A549 treated with ZK216348 at 1 μM for 4 hours (cell line): Measurements from ENCODE around the gene RBM4. TPM values are rescaled to one million over a fixed set of nuclear protein-coding genes. Genes with fewer than 3 reads are reported as not detected.

Experiments used
- total RNA-seq: library from RNA; stranded (reverse); fragments of 200-300 nt; extraction: Qiagen RNA extraction; gene quantifications from 5 replicates; pipeline ENCODE4 v1.2.3, GENCODE V29; 2022; ENCODE audit warnings: low read depth

RBM4 gene, protein sequence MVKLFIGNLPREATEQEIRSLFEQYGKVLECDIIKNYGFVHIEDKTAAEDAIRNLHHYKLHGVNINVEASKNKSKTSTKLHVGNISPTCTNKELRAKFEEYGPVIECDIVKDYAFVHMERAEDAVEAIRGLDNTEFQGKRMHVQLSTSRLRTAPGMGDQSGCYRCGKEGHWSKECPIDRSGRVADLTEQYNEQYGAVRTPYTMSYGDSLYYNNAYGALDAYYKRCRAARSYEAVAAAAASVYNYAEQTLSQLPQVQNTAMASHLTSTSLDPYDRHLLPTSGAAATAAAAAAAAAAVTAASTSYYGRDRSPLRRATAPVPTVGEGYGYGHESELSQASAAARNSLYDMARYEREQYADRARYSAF
- total RNA-seq = 132 to 155 TPM (median 137 TPM) in 5 replicates

DNA sequence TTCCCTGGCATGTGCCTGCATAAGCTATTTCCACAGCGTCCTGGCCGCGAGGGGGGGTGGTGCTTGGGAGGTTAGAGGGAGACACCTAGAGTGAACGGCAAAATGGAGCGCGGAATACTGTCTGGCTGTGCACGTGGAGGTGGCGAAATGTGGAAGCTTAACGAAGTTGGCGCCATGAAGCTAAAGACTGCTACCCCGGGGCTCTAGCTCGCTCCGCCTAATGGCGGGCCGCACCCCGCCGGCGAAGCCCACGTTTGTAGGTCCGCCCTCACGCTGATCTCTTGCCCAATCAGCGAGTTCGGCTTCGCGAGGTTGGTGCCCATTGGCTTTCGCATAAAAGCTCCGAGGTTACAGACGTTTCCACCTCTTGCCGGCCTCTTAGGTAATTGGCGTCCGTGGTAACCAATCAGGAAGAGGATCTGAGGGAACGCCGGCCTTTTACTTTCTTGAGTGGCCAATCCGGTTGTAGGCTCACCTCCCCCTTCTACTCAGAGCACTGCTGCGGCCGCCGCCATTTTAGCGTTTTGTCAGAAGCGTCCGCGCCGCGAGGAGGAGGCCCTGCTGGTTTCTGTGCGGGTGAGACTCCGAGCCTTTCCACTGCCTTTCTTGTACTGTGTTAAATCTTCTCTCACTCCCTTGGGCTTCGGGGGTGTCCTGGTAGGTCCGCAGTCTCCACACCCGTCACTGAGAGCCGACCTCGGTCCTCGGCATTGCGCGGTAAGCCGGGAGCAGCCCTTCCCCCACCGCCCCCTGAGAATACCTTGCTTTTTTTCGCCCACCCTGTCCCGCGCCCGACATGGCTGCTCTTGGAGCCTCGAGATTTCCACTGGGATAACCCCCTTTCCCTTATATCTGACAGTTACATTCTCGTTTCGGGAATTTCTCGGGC is at the start of gene RBM4:
Gene RBM4, plus strand, starts transcription at position 527 of the 889 bp plus-strand sequence. CDS start 1,009 bp downstream, outside the sequence.

DNA sequence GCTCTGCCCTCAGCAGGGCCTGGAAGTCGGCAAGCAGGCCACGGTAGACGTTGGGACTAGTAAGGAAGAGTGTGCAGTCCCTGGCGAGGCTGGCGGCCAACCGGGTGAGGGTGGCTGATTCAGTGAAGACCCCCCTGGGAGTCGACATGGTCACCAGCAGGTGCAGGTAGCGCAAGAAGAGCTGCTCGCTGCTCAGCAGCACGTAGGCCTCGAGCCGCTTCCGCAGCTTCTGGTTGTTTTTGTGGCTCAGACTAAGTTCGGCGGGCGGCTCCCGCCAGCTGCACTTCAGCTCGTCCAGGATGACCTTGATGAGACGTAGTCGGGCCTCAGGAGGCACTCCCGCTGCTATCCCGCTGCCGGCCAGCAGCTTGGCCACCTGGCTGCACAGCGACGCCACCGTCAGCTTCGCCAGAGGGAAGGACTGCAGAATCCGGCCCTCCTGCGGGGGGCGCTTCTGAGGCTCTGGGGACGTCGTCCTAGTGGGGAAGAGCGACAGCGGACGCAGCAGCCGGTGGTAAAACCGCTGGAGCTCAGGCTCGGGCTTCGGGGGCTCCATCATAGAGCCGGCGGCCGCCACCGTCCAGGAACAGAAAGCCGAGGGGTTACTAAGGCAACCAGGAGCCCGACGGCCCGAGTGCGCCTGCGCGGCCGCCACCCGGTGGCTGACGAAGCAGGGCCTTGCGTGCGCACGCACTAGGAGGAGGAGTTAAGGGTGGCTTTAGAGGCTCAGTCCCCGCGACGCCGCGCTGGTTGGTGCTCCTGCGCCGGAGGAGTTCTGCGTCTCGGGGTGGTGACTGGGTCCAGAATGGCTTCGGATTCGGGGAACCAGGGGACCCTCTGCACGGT is 45.8 kb upstream of the RBM4 start, which contains the start of the genes CCDC87 and CCS:
Gene CCDC87, minus strand, starts transcription at position 607 of the 846 bp plus-strand sequence. Its CDS starts 48 bp downstream, at position 559.
Gene CCS, plus strand, starts transcription at position 729 of the 846 bp plus-strand sequence. Its CDS starts 77 bp downstream, at position 806.

DNA sequence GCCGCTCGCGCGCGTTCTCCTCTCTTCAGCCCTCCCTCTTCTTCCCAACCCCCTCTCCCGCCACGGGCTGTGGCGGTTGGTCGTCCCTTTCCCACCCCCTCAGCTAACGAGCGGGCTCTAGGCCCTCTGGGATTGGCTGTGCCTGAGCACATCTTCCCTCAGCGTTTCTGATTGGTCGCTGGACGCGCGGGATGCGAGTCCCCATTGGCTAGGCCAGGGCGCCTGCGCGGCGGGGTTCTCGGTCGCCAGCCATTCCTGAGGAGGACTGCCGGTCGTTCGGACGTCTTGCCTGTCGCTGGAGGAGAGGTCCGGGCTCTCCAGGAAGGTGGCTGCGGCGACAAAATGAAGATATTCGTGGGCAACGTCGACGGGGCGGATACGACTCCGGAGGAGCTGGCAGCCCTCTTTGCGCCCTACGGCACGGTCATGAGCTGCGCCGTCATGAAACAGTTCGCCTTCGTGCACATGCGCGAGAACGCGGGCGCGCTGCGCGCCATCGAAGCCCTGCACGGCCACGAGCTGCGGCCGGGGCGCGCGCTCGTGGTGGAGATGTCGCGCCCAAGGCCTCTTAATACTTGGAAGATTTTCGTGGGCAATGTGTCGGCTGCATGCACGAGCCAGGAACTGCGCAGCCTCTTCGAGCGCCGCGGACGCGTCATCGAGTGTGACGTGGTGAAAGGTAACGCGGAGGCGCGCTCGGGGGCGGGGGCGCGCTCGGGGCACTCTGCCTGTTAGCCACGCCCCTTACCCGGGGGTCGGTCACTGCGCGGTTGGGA is 21.9 kb upstream of the RBM4 start, which contains the start of gene RBM14:
Gene RBM14, plus strand, starts transcription at position 252 of the 776 bp plus-strand sequence. Its CDS starts 91 bp downstream, at position 343.

DNA sequence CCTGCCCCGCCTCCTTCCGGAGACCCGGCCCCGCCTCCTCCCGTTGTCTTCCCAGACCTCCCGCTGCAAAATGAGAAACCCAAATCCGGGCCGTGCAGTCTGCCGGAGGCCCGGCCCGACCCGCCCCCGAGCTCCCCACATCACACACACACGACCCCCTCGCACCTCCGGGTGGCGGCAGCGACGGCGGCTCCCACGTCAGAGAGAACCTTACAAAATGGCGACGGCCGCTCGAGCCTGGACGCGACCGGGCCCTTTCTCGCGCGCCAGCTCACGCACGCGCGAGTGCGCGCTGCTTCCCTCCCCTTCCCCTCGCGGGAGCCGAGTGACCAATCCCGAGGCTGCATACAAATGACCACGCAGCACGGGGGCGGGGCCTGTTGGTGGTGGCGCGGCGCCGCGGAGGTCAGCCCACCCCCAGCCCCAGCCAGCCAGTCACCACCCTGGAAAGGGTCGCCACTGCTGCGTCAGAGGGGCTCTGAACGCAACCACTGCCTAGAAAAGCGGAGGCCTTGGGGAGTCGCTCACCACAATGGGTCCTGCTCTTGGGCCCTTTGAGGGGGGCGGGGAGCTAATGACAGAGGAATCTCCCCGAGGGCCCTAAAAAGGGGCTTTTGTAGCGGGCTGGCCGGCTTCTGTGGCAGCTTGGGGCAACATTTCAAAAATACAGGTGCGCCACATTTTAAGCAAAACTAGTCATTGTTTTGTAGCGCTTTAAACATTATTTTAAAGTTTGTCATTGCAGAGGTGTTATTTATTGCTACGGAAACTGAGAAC is 39.3 kb downstream of the RBM4 start, which contains the start of gene RBM4B:
Gene RBM4B, minus strand, starts transcription at position 289 of the 777 bp plus-strand sequence. CDS start 808 bp downstream, outside the sequence.

Other genes with a start within 250 kb of the RBM4 start
- not detected in 5 replicates for gene NPAS4, start 217.7 kb upstream of the RBM4 start, total RNA-seq
- 81.3 to 121 TPM (median 106 TPM) in 5 replicates for gene MRPL11, start 199.9 kb upstream of the RBM4 start, total RNA-seq
- gene PELI3, start 171.8 kb upstream of the RBM4 start, total RNA-seq = 3.1 to 6.5 TPM (median 5.5 TPM) in 5 replicates
- 49.5 to 57.7 TPM (median 55.3 TPM) in 5 replicates for gene DPP3, start 158.3 kb upstream of the RBM4 start, total RNA-seq
- gene BBS1, start 128.1 kb upstream of the RBM4 start, total RNA-seq = 7.7 to 11.6 TPM (median 9.6 TPM) in 5 replicates
- 5.8 to 15.5 TPM (median 14.5 TPM) in 5 replicates for gene ZDHHC24, start 92.7 kb upstream of the RBM4 start, total RNA-seq
- 0.15 TPM in 1 of 5 replicates, not detected in the others for gene ACTN3, start 91.8 kb upstream of the RBM4 start, total RNA-seq
- 27.1 to 40.9 TPM (median 32.9 TPM) in 5 replicates for gene CTSF, start 70.1 kb upstream of the RBM4 start, total RNA-seq
- 0.55 to 0.85 TPM (median 0.79 TPM) in 5 replicates for gene CCDC87, start 45.6 kb upstream of the RBM4 start, total RNA-seq
- 22.1 to 34.1 TPM (median 30.4 TPM) in 5 replicates for gene CCS, start 45.5 kb upstream of the RBM4 start, total RNA-seq
- gene RBM14, start 22.1 kb upstream of the RBM4 start, total RNA-seq = 60.9 to 78.4 TPM (median 72.6 TPM) in 5 replicates
- gene RBM4B, start 39.2 kb downstream of the RBM4 start, total RNA-seq = 15.4 to 24.4 TPM (median 21.5 TPM) in 5 replicates
- gene SPTBN2, start 90.5 kb downstream of the RBM4 start, total RNA-seq = 9.3 to 14.5 TPM (median 10.5 TPM) in 5 replicates
- gene RCE1, start 204.7 kb downstream of the RBM4 start, total RNA-seq = 32.2 to 54.1 TPM (median 51.3 TPM) in 5 replicates
- gene LRFN4, start 218.4 kb downstream of the RBM4 start, total RNA-seq = 43.2 to 119 TPM (median 101 TPM) in 5 replicates